Measurements from ENCODE around the gene ERCC6L2. TPM values are rescaled to one million over a fixed set of nuclear protein-coding genes. Genes with fewer than 3 reads are reported as not detected.

The ERCC6L2 gene
- total and polyA plus RNA-seq, 2 of the 8 experiments (the other 6 are each of a cell fraction or from before 2014, with no cell fraction given): 9.8 to 50.0 TPM

DNA sequence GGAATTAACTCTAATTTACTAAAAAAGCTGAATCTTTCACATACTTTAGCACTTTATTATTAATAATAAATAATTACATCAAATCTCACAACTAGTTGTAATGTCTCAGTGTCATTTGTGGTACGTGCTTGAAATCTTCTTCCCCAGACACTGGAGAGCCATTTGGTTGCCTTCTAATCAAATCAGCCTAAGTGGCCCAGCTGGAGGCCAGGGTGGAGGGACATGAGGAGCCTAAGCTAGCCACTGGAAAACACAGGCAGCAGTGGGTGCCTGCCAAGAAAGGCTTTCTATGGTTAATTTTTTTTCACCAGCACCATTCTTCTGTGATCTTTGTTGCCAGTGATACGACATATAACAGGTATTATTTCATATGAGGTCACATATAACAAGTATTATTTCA lies 117.0 kb downstream of the ERCC6L2 start:
- Histone ChIP-seq H4K20me1 (replicated peaks in 1 of 2; ENCODE audit: control insufficient read depth in 1 of 2, insufficient read depth in 2 of 2, low read length in 2 of 2) (no peaks in the 10 kb centered on the region), H3K27ac (ENCODE audit: low read depth, low read length) (no peak overlapping the region), H2BK12ac (ENCODE audit: low read depth, low read length) (no peak overlapping the region), H3K14ac (ENCODE audit: insufficient read length) (no peak overlapping the region), H2BK5ac (ENCODE audit: low read depth, low read length) (no peak overlapping the region), H3K56ac (replicated peaks; ENCODE audit: insufficient read length, low read depth, low read length) (no peak overlapping the region), H3K18ac (ENCODE audit: extremely low read depth, low read length) (no peak overlapping the region), H3K36me3 (ENCODE audit: control insufficient read depth in 2 of 4, insufficient read depth in 4 of 4, low read length in 3 of 4) (peaks cover 0 to 8% (median 0%) of the 10 kb centered on the region in 4 experiments; a peak in 2 of 8 replicates), H4K91ac (replicated peaks; ENCODE audit: insufficient read length, low read length) (no peak overlapping the region), H2BK120ac (replicated peaks; ENCODE audit: low read depth, low read length) (no peak overlapping the region), H3K9ac (replicated peaks in 1 of 4; ENCODE audit: extremely low read depth in 1 of 4, low read depth in 3 of 4, low read length in 3 of 4) (no peak overlapping the region), H3K27me3 (replicated peaks in 1 of 4; ENCODE audit: control insufficient read depth in 3 of 4, extremely low read depth in 1 of 4, insufficient read depth in 3 of 4, low read length in 3 of 4) (no peaks in the 10 kb centered on the region), H3K4me1 (replicated peaks in 1 of 4; ENCODE audit: control insufficient read depth in 3 of 4, insufficient read depth in 4 of 4, low read length in 3 of 4) (peaks cover 0 to 3% (median 0%) of the 10 kb centered on the region in 4 experiments; a peak in 2 of 7 replicates), H3K4me3 (ENCODE audit: extremely low read depth in 1 of 4, insufficient read depth in 2 of 4, low read depth in 3 of 4, low read length in 4 of 4) (no peak overlapping the region), H3K79me2 (ENCODE audit: control insufficient read depth in 1 of 2, insufficient read depth in 2 of 2, low read length in 2 of 2) (no peaks in the 10 kb centered on the region), H4K8ac (ENCODE audit: extremely low read depth, insufficient read depth, low read length) (no peak overlapping the region), H3K4ac (replicated peaks; ENCODE audit: insufficient read length, low read depth, low read length) (no peak overlapping the region), H2AFZ (ENCODE audit: low read length) (no peak overlapping the region), H2BK15ac (ENCODE audit: low read length) (no peak overlapping the region), H2AK5ac (ENCODE audit: low read depth, low read length) (no peak overlapping the region), H4K5ac (ENCODE audit: insufficient read length, low read depth, low read length) (no peak overlapping the region), H3K4me2 (ENCODE audit: insufficient read depth in 1 of 2, low read depth in 2 of 2, low read length in 2 of 2) (no peak overlapping the region), H3K79me1 (ENCODE audit: low read depth, low read length) (no peaks in the 10 kb centered on the region), H3K23me2 (ENCODE audit: low read depth, low read length) (no peaks in the 10 kb centered on the region), H3K23ac (ENCODE audit: insufficient read length) (no peak overlapping the region), H2BK20ac (ENCODE audit: low read length) (no peak overlapping the region), H3K9me3 (ENCODE audit: insufficient read depth in 2 of 2, low read depth in 1 of 2, low read length in 1 of 2) (peaks cover 5 to 6% of the 10 kb centered on the region in 2 experiments)
- FAIRE-seq (no peak), DNase-seq (ENCODE audit: low read depth in 1 of 2, low spot score in 2 of 2) (no peak)
- CTCF ChIA-PET (ENCODE audit: partially characterized antibody): interaction anchor here (1.5 kb wide), 1 partner anchor 88 kb away, joined by 5 read pairs; no protein-coding TSS in a partner anchor
- 94% methylated on average over 2 of the region's 2 CpGs; no CpG with 5 or more reads in 1 of the 2 experiments for WGBS, 2 experiments (ENCODE audit: extremely low coverage in 1 of 2, insufficient coverage in 1 of 2, insufficient read length in 1 of 2, insufficient replicate concordance in 2 of 2, low coverage in 1 of 2, low lambda C conversion rate in 2 of 2, missing lambda C conversion rate in 1 of 2)
- POLR2A ChIA-PET (ENCODE audit: partially characterized antibody): no interaction called here
- TF ChIP-seq SRF (IDR thresholded peaks at IDR 0.05; ENCODE audit: low read depth, low read length) (no peak), NRF1 (IDR thresholded peaks at IDR 0.05; ENCODE audit: low read depth, low read length) (no peak), RNF2 (IDR thresholded peaks at IDR 0.05; ENCODE audit: borderline replicate concordance, low read depth, low read length, missing control alignments, poor library complexity, severe bottlenecking) (no peak), CBX8 (IDR thresholded peaks at IDR 0.05; ENCODE audit: borderline replicate concordance, low read depth, low read length) (no peak), EP300 (IDR thresholded peaks at IDR 0.05; ENCODE audit: borderline replicate concordance in 1 of 2, low read depth in 2 of 2, low read length in 2 of 2) (no peak), POU5F1 (IDR thresholded peaks at IDR 0.05; ENCODE audit: low read depth, low read length) (no peak), CREB1 (IDR thresholded peaks at IDR 0.05) (no peak), ASH2L (IDR thresholded peaks at IDR 0.05; ENCODE audit: low read length) (no peak), BCL11A (IDR thresholded peaks at IDR 0.05; ENCODE audit: low read depth in 2 of 2, low read length in 2 of 2) (no peak), CBX5 (IDR thresholded peaks at IDR 0.05; ENCODE audit: low read depth, low read length) (no peak), RXRA (IDR thresholded peaks at IDR 0.05; ENCODE audit: insufficient read depth, low read depth, low read length) (no peak), SIRT6 (IDR thresholded peaks at IDR 0.05; ENCODE audit: low read length) (no peak), EZH2 (IDR thresholded peaks at IDR 0.05; ENCODE audit: low read depth, low read length, severe bottlenecking) (no peak)
- TF ChIP-seq, protein P1, sequence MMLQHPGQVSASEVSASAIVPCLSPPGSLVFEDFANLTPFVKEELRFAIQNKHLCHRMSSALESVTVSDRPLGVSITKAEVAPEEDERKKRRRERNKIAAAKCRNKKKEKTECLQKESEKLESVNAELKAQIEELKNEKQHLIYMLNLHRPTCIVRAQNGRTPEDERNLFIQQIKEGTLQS (IDR thresholded peaks at IDR 0.05; ENCODE audit: insufficient read depth, low read depth, low read length): no peak
